Measurements from ENCODE around the gene SERGEF. TPM values are rescaled to one million over a fixed set of nuclear protein-coding genes. Genes with fewer than 3 reads are reported as not detected.

The SERGEF gene
- total and polyA plus RNA-seq, 2 of the 13 experiments (the other 11 are each of a cell fraction or from before 2014, with no cell fraction given), result 54.5 to 114 TPM

DNA sequence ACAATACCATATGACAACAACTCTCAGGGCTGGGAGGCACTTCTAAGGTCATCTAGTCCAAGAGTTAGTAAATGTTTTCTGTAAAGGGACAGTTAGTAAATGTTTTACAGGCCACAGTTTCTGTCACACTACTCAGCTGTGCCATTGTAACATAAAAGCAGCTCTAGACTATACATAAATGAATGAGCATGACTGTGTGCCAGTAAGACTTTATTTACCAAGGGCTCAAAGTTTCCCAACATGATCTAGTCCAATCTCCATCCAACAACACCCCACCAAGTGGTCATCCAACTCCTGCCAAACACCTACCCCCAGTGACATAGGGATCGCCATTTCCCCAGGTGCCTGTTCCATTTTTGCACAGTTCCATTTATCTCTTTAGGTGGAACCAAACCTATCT is 12.1 kb downstream of the SERGEF start (continued):
- TF ChIP-seq ASH2L (IDR thresholded peaks at IDR 0.05; ENCODE audit: insufficient read length, low read depth, low read length) (peak; percentile 73), MAZ (IDR thresholded peaks at IDR 0.05; ENCODE audit: borderline replicate concordance, low read depth, low read length) (no peak), MAZ (CRISPR knock-in tag; IDR thresholded peaks at IDR 0.05; ENCODE audit: low read depth) (0 out of 2 replicates have a peak, but pooled peaks have one; percentile 34), ELF1 (CRISPR knock-in tag; IDR thresholded peaks at IDR 0.05) (no peak), ZSCAN5A (CRISPR knock-in tag; IDR thresholded peaks at IDR 0.05; ENCODE audit: borderline replicate concordance) (peak; percentile 75; the same call in 1 of the 2 replicates), FOXK2 (IDR thresholded peaks at IDR 0.05) (peak; percentile 71), KAT8 (CRISPR knock-in tag; IDR thresholded peaks at IDR 0.05) (peak; percentile 57), ZNF644 (CRISPR knock-in tag; IDR thresholded peaks at IDR 0.05; ENCODE audit: low read depth) (peak; percentile 100), ZNF230 (CRISPR knock-in tag; IDR thresholded peaks at IDR 0.05) (no peak), KLF12 (CRISPR knock-in tag; IDR thresholded peaks at IDR 0.05; ENCODE audit: borderline replicate concordance) (no peak), ZBTB26 (CRISPR knock-in tag; IDR thresholded peaks at IDR 0.05; ENCODE audit: borderline replicate concordance) (no peak), PRMT3 (CRISPR knock-in tag; IDR thresholded peaks at IDR 0.05; ENCODE audit: borderline replicate concordance, low read depth) (no peak), ATF5 (CRISPR knock-in tag; IDR thresholded peaks at IDR 0.05; ENCODE audit: low read depth) (no peak), SALL1 (CRISPR knock-in tag; IDR thresholded peaks at IDR 0.05) (peak; percentile 79), PHF21A (CRISPR knock-in tag; IDR thresholded peaks at IDR 0.05) (peak; percentile 61), U2AF2 (IDR thresholded peaks at IDR 0.05; ENCODE audit: low read depth, low read length) (no peak), FOXP4 (CRISPR knock-in tag; IDR thresholded peaks at IDR 0.05) (peak; percentile 83), ZNF274 (CRISPR knock-in tag; IDR thresholded peaks at IDR 0.05) (no peak)
- TF ChIP-seq, protein P1, sequence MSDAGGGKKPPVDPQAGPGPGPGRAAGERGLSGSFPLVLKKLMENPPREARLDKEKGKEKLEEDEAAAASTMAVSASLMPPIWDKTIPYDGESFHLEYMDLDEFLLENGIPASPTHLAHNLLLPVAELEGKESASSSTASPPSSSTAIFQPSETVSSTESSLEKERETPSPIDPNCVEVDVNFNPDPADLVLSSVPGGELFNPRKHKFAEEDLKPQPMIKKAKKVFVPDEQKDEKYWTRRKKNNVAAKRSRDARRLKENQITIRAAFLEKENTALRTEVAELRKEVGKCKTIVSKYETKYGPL (CRISPR knock-in tag; IDR thresholded peaks at IDR 0.05), result no peak
- TF ChIP-seq, protein P2, sequence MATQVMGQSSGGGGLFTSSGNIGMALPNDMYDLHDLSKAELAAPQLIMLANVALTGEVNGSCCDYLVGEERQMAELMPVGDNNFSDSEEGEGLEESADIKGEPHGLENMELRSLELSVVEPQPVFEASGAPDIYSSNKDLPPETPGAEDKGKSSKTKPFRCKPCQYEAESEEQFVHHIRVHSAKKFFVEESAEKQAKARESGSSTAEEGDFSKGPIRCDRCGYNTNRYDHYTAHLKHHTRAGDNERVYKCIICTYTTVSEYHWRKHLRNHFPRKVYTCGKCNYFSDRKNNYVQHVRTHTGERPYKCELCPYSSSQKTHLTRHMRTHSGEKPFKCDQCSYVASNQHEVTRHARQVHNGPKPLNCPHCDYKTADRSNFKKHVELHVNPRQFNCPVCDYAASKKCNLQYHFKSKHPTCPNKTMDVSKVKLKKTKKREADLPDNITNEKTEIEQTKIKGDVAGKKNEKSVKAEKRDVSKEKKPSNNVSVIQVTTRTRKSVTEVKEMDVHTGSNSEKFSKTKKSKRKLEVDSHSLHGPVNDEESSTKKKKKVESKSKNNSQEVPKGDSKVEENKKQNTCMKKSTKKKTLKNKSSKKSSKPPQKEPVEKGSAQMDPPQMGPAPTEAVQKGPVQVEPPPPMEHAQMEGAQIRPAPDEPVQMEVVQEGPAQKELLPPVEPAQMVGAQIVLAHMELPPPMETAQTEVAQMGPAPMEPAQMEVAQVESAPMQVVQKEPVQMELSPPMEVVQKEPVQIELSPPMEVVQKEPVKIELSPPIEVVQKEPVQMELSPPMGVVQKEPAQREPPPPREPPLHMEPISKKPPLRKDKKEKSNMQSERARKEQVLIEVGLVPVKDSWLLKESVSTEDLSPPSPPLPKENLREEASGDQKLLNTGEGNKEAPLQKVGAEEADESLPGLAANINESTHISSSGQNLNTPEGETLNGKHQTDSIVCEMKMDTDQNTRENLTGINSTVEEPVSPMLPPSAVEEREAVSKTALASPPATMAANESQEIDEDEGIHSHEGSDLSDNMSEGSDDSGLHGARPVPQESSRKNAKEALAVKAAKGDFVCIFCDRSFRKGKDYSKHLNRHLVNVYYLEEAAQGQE (IDR thresholded peaks at IDR 0.05; ENCODE audit: borderline replicate concordance in 1 of 2, low read depth in 1 of 2, low read length in 2 of 2), result no peak
